Upper lobe of left lung (tissue), 4 donors: ENCODE results near the gene GPSM1.

Experiments used
- CTCF ChIP-seq, 6 experiments: fragments of 450-650 bp in 4 of 6; fragments of 200-600 bp in 2 of 6; sonication (generic) in 2 of 6; IDR thresholded peaks; one replicate each; pipeline ENCODE4 v1.5.1; 2016 to 2019; ENCODE audit warnings: antibody characterized with exemption in 6 of 6
- EP300 ChIP-seq, 4 donors: sonication (generic); formaldehyde crosslinking; IDR thresholded peaks; one replicate each; pipeline ENCODE4 v1.5.1; 2017; ENCODE audit warnings: antibody characterized with exemption in 4 of 4, control low read depth in 2 of 4
- POLR2A ChIP-seq, 4 donors: fragments of 450-650 bp; IDR thresholded peaks; one replicate each; pipeline ENCODE4 v1.5.1; 2016 to 2017; ENCODE audit warnings: antibody characterized with exemption in 4 of 4, mild to moderate bottlenecking in 2 of 4

- TF ChIP-seq CTCF (IDR thresholded peaks at IDR 0.05) (peak in 1 of 6 experiments; percentile 7), EP300 (IDR thresholded peaks at IDR 0.05) (no peak), POLR2A (IDR thresholded peaks at IDR 0.05) (no peak)
Measured at GRCh38 chr9:136324501-136325300, 2.6 kb upstream of the GPSM1 start.
